Smooth muscle cell (in vitro differentiated cells): ENCODE data around the gene INS. TPM values are rescaled to one million over a fixed set of nuclear protein-coding genes. Genes with fewer than 3 reads are reported as not detected.

Source experiments
- DNase-seq: peaks from one replicate; lab custom pipeline; 2025; ENCODE audit not compliant: unreplicated experiment; lab: John Stamatoyannopoulos, UW
- H2AFZ ChIP-seq: fragments of 200-600 bp; sonication (generic); 2 replicates; pipeline ENCODE4 v1.6.0; 2016; ENCODE audit warnings: antibody characterized with exemption, low read depth, mild to moderate bottlenecking
- H3F3A ChIP-seq: fragments of 200-600 bp; sonication (generic); 2 replicates; pipeline ENCODE4 v1.6.0; 2017; ENCODE audit warnings: antibody characterized with exemption, low read depth
- H3K27ac ChIP-seq: fragments of 200-600 bp; sonication (generic); 2 replicates; pipeline ENCODE4 v1.5.1; 2016; ENCODE audit warnings: low read depth, mild to moderate bottlenecking
- H3K27me3 ChIP-seq: fragments of 200-600 bp; sonication (generic); 2 replicates; pipeline ENCODE4 v1.6.1; 2016; ENCODE audit warnings: low read depth, mild to moderate bottlenecking
- H3K36me3 ChIP-seq: fragments of 200-600 bp; sonication (generic); 2 replicates; pipeline ENCODE4 v1.5.1; 2016; ENCODE audit warnings: low read depth
- H3K4me1 ChIP-seq: fragments of 200-600 bp; sonication (generic); 2 replicates; pipeline ENCODE4 v1.5.1; 2016; ENCODE audit warnings: low read depth
- H3K4me2 ChIP-seq: fragments of 200-600 bp; sonication (generic); 2 replicates; pipeline ENCODE4 v1.6.0; 2016; ENCODE audit warnings: mild to moderate bottlenecking
- H3K4me3 ChIP-seq: fragments of 200-600 bp; sonication (generic); 2 replicates; pipeline ENCODE4 v1.5.1; 2016; ENCODE audit warnings: mild to moderate bottlenecking
- H3K79me2 ChIP-seq: fragments of 200-600 bp; sonication (generic); 2 replicates; pipeline ENCODE4 v1.6.0; 2016; ENCODE audit warnings: low read depth, mild to moderate bottlenecking
- H3K9ac ChIP-seq: fragments of 200-600 bp; sonication (generic); 2 replicates; pipeline ENCODE4 v1.6.0; 2016; ENCODE audit warnings: low read depth
- H3K9me3 ChIP-seq: fragments of 200-600 bp; sonication (generic); replicated peaks from 2 replicates; pipeline ENCODE4 v1.5.1; 2016; ENCODE audit warnings: low read depth
- H4K20me1 ChIP-seq: fragments of 200-600 bp; sonication (generic); 2 replicates; pipeline ENCODE4 v1.6.0; 2016; ENCODE audit warnings: low read depth
- CTCF ChIP-seq: fragments of 200-600 bp; sonication (generic); IDR thresholded peaks from 2 replicates; pipeline ENCODE4 v1.5.1; 2017; ENCODE audit warnings: borderline replicate concordance, mild to moderate bottlenecking, antibody characterized with exemption; ENCODE audit not compliant: insufficient read depth, poor library complexity, severe bottlenecking
- WGBS: methylation state at CpG from one replicate; pipeline ENCODE4 v1.1.7; 2016; ENCODE audit warnings: low lambda C conversion rate; 5-methylcytosine and 5-hydroxymethylcytosine counted together
- polyA plus RNA-seq: library from polyadenylated mRNA; unstranded; fragments of >200 nt; fragmentation: Nextera tagmentation; extraction: Ambion mirVana; gene quantifications from 2 replicates; pipeline ENCODE4 v1.2.1, GENCODE V29; 2016
- total RNA-seq: library from RNA; depleted of rRNA; stranded (reverse); fragments of >200 nt; gene quantifications from 2 replicates; pipeline ENCODE4 v1.2.3, GENCODE V29; 2014

The INS gene
- total and polyA plus RNA-seq, 2 experiments from 2014 or later, result not detected

- H4K20me1 ChIP-seq, result no peaks in the 10 kb centered on the region
- no peak overlapping the region for H3K9ac ChIP-seq
- TF ChIP-seq CTCF, result no peak
- no peak for DNase-seq
- no peak overlapping the region for H3K4me2 ChIP-seq
- H3K4me1 ChIP-seq, result no peaks in the 10 kb centered on the region
- no peaks in the 10 kb centered on the region for H3K27me3 ChIP-seq
- 92% methylated on average over 12 of the region's 13 CpGs for WGBS
- no peak overlapping the region for H2AFZ ChIP-seq
- no peak overlapping the region for H3K4me3 ChIP-seq
- no peak overlapping the region for H3K27ac ChIP-seq
- H3K9me3 ChIP-seq, result no peaks in the 10 kb centered on the region
- H3K36me3 ChIP-seq, result no peaks in the 10 kb centered on the region
- no peaks in the 10 kb centered on the region for H3K79me2 ChIP-seq
- no peaks in the 10 kb centered on the region for H3F3A ChIP-seq
Observed at GRCh38 chr11:2165571-2165970, 4.6 kb upstream of the INS start.

GRCh38 chr11:2164861-2165555, 4.0 kb upstream of the INS start:
- DNase-seq, result no peak
- Histone ChIP-seq H3K27ac (no peak overlapping the region), H2AFZ (no peak overlapping the region), H4K20me1 (no peaks in the 10 kb centered on the region), H3K27me3 (no peaks in the 10 kb centered on the region), H3K79me2 (no peaks in the 10 kb centered on the region), H3K4me3 (no peak overlapping the region), H3K9ac (no peak overlapping the region), H3K9me3 (no peaks in the 10 kb centered on the region), H3K36me3 (no peaks in the 10 kb centered on the region), H3K4me1 (no peaks in the 10 kb centered on the region), H3K4me2 (no peak overlapping the region), H3F3A (no peaks in the 10 kb centered on the region)
- no peak for TF ChIP-seq CTCF
- 90% methylated on average over 20 of the region's 20 CpGs for WGBS

- H3K27me3 ChIP-seq, result no peaks in the 10 kb centered on the region
- no peak for DNase-seq
- no peak overlapping the region for H2AFZ ChIP-seq
- H4K20me1 ChIP-seq, result no peaks in the 10 kb centered on the region
- H3K4me1 ChIP-seq, result no peaks in the 10 kb centered on the region
- H3K4me3 ChIP-seq, result no peak overlapping the region
- H3K27ac ChIP-seq, result no peak overlapping the region
- no peaks in the 10 kb centered on the region for H3F3A ChIP-seq
- TF ChIP-seq CTCF, result no peak
- H3K9ac ChIP-seq, result no peak overlapping the region
- H3K4me2 ChIP-seq, result no peak overlapping the region
- H3K9me3 ChIP-seq, result no peaks in the 10 kb centered on the region
- 94% methylated on average over 19 of the region's 22 CpGs for WGBS
- no peaks in the 10 kb centered on the region for H3K79me2 ChIP-seq
- no peaks in the 10 kb centered on the region for H3K36me3 ChIP-seq
Observed at GRCh38 chr11:2164081-2164480, 3.1 kb upstream of the INS start.

- H3K27me3 ChIP-seq, result no peaks in the 10 kb centered on the region
Observed at GRCh38 chr11:2163428-2163978, 2.5 kb upstream of the INS start.

More at GRCh38 chr11:2163428-2163978, 2.5 kb upstream of the INS start:
- Histone ChIP-seq H3K4me1 (no peaks in the 10 kb centered on the region), H3K4me3 (no peak overlapping the region), H3K36me3 (no peaks in the 10 kb centered on the region), H3K4me2 (no peak overlapping the region), H3K9me3 (no peaks in the 10 kb centered on the region), H2AFZ (no peak overlapping the region), H3F3A (no peaks in the 10 kb centered on the region), H3K79me2 (no peaks in the 10 kb centered on the region), H3K27ac (no peak overlapping the region), H3K9ac (no peak overlapping the region), H4K20me1 (no peaks in the 10 kb centered on the region)
- no peak for TF ChIP-seq CTCF
- no peak for DNase-seq
- WGBS, result 76% methylated on average over 12 of the region's 12 CpGs
